LNCAP (cell line): Measurements from ENCODE around the gene MAP4K5.
A peak's percentile ranks its signal among the peaks of the same experiment; 100 is the strongest.

Experiments
- TF ChIP-seq, protein P1 (sequence below): fragments of 450-650 bp; IDR thresholded peaks from 2 replicates; pipeline ENCODE4 v1.5.1; 2017; ENCODE audit warnings: mild to moderate bottlenecking

Gene MAP4K5

DNA sequence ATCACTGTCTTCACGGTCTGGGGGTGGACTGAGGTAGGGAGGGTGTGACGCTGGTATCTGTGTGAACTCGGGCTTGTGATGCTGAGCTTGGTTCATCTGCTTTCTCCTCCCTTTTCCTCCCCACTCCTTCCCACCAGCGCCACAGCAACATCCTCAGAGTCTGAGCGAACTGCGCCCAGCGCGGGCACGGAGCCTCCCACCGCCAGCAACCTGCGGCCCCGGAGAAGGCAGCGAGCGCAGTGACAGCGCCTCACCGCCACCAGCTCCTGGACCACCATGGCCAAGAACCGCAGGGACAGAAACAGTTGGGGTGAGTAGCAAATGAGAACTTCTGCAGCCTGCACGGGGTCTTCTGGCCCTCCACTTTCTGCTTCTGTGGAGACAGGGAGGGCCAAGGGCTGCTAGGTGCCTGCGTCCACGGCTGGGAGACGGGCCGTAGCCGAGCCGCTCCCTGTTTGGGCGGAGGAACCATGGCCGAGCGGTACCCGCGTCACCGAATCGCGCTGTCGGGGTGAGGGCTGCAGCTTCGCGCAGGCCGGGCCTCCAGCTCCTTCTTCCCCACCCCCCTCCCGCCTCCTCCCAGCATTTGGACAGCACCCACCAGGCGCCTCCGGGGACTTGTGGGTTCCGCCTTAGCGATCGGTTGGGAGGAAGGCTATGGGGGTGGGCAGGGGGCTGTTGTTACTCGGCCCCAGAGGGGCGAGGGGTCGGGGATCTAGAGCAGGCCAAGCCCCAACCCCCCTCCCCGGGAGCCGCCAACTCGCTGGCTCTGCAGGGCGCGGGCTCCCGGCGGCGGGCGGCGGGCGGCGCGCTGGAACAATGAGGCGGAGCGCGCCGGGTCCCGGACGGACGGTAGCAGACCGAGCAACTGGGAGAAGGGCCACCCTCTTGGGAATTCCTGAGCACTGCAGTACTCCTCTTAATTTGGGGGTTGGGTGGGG is 27.9 kb upstream of the MAP4K5 start, which contains the start of gene ATL1:
Gene ATL1, plus strand, starts transcription at position 156 of the 941 bp plus-strand sequence. Its CDS starts 121 bp downstream, at position 277.
- TF ChIP-seq, protein P1, sequence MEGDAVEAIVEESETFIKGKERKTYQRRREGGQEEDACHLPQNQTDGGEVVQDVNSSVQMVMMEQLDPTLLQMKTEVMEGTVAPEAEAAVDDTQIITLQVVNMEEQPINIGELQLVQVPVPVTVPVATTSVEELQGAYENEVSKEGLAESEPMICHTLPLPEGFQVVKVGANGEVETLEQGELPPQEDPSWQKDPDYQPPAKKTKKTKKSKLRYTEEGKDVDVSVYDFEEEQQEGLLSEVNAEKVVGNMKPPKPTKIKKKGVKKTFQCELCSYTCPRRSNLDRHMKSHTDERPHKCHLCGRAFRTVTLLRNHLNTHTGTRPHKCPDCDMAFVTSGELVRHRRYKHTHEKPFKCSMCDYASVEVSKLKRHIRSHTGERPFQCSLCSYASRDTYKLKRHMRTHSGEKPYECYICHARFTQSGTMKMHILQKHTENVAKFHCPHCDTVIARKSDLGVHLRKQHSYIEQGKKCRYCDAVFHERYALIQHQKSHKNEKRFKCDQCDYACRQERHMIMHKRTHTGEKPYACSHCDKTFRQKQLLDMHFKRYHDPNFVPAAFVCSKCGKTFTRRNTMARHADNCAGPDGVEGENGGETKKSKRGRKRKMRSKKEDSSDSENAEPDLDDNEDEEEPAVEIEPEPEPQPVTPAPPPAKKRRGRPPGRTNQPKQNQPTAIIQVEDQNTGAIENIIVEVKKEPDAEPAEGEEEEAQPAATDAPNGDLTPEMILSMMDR = no peak

DNA sequence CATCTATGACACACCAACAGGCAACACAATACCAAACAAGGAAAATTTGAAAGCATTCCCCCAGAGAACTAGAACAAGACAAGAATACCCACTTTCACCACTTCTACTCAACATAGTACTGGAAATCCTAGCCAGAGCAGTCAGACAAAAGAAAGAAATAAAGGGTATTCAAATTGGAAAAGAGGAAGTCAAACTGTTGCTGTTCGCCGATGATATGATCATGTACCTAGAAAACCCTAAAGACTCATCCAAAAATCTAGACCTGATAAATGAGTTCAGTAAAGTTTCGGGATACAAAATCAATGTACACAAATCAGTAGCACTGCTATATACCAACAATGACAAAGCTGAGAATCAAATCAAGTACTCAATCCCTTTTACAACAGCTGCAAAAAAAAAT is 19.5 kb upstream of the MAP4K5 start:
- TF ChIP-seq, protein P1 = no peak

DNA sequence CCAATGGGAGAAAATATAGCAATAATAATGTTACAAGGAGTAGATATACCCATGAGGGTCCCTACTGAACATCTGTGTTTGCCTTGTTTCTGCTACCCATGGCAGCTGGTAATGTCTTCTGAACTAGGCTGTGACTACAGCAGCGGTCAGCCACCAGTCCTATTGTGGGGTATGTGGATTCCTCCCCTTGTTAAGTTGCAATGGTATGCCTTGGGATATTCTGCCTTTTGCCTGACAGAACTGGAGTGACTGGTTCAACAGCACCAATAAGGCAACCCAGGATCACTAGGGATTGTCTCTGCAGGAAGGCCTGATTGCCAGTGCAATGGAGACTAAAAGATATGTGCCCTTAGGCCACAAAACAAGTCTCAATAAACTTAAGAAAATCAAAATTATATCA is 17.9 kb upstream of the MAP4K5 start:
- TF ChIP-seq, protein P1 = no peak

DNA sequence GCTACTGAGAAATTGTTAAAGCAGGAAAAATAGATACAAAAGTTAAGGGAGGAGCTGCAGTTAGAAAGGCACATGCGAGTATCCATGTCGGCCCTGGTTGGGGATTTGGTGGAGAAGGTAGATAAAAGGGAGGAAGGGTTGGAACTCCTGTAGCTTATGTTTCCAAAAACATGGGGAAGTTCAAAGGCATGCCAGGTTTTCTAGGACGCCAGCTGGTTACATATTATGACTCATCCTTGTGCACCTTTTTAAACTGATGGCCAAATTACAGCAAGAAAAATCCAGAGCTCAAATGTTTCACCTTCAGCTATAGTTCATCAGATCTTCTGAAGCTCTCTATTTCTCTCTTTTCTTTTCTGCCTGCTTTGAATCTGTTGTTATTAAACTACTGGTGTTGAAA is 13.2 kb upstream of the MAP4K5 start:
- TF ChIP-seq, protein P1 = no peak

DNA sequence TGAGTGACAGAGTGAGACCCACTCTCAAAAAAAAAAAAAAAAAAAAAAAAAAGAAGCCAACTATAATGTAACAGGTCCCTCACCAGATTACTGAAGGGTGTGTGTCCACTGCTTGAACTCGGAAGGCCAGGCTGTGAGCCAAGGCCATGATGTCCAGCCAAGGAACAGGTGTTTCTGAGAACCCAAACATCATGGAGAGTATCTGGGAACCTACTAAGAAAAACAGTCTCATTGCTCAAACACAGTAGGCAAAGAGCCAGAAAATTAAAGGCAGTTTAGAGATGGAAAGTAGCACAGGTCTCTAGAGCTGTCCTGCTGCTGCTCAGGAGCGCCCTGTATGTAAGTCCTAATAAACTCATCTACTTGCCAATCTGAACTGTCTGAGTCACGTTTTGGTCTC is 12.5 kb upstream of the MAP4K5 start:
- TF ChIP-seq, protein P1 = no peak

DNA sequence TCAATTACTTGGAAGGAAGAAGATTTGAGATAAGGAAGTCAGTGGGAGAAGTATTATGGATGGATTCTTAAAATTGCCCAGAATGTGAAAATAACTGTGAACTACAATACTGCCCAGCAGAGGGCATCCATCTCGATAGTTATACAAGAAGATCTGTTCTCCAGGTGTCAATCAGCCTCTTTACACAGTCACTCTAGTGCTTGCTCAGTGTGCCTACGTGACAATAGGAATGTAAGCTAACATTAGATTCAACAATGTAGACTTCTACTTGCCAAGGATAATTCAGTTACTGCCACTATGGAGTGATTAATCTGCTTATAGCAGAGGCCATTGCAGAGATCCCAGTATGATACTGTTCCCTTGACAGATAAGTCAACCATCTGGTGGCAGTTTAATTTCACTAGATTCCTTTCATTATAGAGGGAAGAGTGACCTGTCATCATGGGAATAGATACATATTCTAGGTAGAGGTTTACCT is 10.6 kb upstream of the MAP4K5 start:
- TF ChIP-seq, protein P1 = peak; percentile 71

DNA sequence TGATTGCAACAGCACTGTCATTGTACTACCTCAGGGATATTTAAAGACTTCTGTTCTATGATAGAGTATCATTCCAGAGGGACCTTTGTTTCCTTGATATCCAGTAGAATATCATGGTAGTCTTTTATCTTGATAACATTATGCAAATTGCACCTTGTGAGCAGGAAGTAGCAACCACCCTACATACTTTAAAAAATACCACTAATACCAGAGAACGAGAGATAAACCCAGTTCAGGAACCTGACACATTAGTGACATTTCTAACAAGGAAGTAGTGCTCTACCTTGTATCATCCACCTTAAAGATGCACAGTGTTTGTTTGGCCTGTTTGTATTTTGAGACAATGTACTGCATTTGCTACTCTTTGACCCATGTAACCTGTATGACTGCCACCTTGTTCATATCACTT is 8.8 kb upstream of the MAP4K5 start:
- TF ChIP-seq, protein P1 = no peak
